ENCODE data around the gene UFD1. TPM values are rescaled to one million over a fixed set of nuclear protein-coding genes. Genes with fewer than 3 reads are reported as not detected.

The UFD1 gene
- total and polyA plus RNA-seq, 12 donors: 31.5 to 79.4 (median 43.5) TPM

GRCh38 chr22:19526076-19526701 lies 47.2 kb upstream of the UFD1 start:
- no peak for TF ChIP-seq CTCF (IDR thresholded peaks at IDR 0.05)
- Histone ChIP-seq H3K9me3 (no peaks in the 10 kb centered on the region), H3K36me3 (peaks cover 0 to 6% (median 0%) of the 10 kb centered on the region in 9 donors), H3K4me1 (peaks cover 19 to 67% (median 36%) of the 10 kb centered on the region in 9 donors), H3K27me3 (peaks cover 13 to 43% (median 30%) of the 10 kb centered on the region in 7 donors), H3K27ac (peak overlapping the region; percentile 76 to 97 (median 90)), H3K4me3 (no peak overlapping the region)
- ATAC-seq (no peak), DNase-seq (no peak)
- intact Hi-C loops (cut with DNase I): loop anchor here in 5 of 10 donors (5.0 to 10.0 kb wide), 4 partner anchors 41 to 99 kb away; no protein-coding TSS in a partner anchor
- 96% methylated on average over 11 of the region's 11 CpGs for WGBS, 2 donors

- intact Hi-C loops (cut with DNase I): loop anchor here in 7 of 10 donors (2.0 to 10.0 kb wide), 6 partner anchors 41 to 99 kb away; no protein-coding TSS in a partner anchor
- peak overlapping the region in 2 of 10 donors; percentile 61 to 70 for H3K4me3 ChIP-seq
- no peak for ATAC-seq
These were observed 46.7 kb upstream of the UFD1 start for GRCh38 chr22:19525666-19526065.

GRCh38 chr22:19525116-19525660 lies 46.2 kb upstream of the UFD1 start:
- H3K27me3 ChIP-seq: peaks cover 13 to 43% (median 30%) of the 10 kb centered on the region in 7 donors
- peak; percentile 20 to 70 (median 58) for ATAC-seq

More at GRCh38 chr22:19525666-19526065, 46.7 kb upstream of the UFD1 start:
- H3K27me3 ChIP-seq: peaks cover 13 to 43% (median 30%) of the 10 kb centered on the region in 7 donors
- peaks cover 0 to 6% (median 0%) of the 10 kb centered on the region in 9 donors for H3K36me3 ChIP-seq
- no peaks in the 10 kb centered on the region for H3K9me3 ChIP-seq
- no peak for DNase-seq
- TF ChIP-seq CTCF (IDR thresholded peaks at IDR 0.05): no peak
- H3K4me1 ChIP-seq: peaks cover 19 to 67% (median 36%) of the 10 kb centered on the region in 9 donors
- 59 to 74% methylated on average over 3 of the region's 3 CpGs for WGBS, 2 donors
- H3K27ac ChIP-seq: peak overlapping the region; percentile 76 to 97 (median 90)

More at GRCh38 chr22:19525116-19525660, 46.2 kb upstream of the UFD1 start:
- 61 to 76% methylated on average over 15 of the region's 15 CpGs for WGBS, 2 donors
- intact Hi-C loops (cut with DNase I): loop anchor here in 7 of 10 donors (2.0 to 10.0 kb wide), 6 partner anchors 42 to 100 kb away; no protein-coding TSS in a partner anchor
- Histone ChIP-seq H3K36me3 (peaks cover 0 to 6% (median 0%) of the 10 kb centered on the region in 9 donors), H3K4me3 (peak overlapping the region; percentile 51 to 75 (median 60)), H3K9me3 (no peaks in the 10 kb centered on the region), H3K27ac (peak overlapping the region; percentile 76 to 97 (median 90)), H3K4me1 (peaks cover 19 to 67% (median 36%) of the 10 kb centered on the region in 9 donors)
- peak in 1 of 9 donors; percentile 5 for TF ChIP-seq CTCF (IDR thresholded peaks at IDR 0.05)
- DNase-seq: peak; percentile 55 to 56

Data from heart right ventricle (tissue), 16 donors.